ENCODE results near the gene VPS16.

DNA sequence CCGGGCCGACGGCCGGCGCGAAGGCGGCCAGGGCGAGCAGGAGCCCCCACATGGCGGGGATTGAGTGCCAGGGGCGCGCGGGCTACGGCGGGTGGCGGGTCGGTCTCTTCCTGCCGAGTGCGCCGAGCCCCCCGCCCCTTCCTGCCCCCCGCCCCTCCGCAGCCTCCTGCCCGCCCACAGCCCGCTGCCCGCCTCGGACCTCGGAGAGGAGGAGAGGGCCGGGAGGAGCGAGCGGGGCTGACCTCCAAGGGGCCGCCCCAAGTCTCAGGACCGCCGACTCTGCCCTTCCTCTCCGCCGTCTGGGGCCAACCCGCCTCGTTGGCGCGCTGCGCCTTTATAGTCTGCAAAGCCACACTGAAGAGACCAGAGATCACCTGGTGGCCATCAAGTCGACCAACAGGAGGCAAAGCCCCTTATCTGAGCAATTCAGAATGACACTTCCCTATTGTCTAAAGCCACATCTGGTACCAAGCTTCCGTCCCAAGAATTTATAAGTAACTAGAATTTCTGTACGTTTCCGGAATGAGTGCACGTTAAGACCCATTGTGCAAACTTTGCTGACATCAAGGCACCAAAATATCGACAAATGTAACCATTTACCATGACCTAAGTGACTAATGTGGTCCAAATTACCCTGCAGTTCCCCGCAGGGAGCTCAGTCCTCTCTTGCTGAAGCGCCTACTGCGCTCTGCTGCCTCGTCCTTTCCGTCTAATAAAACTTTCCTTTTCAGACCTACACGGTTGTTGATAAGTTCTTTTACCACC lies 39.8 kb upstream of the VPS16 start, which contains the start of gene CPXM1:
- no peak for TF ChIP-seq EZH2phosphoT487 (IDR thresholded peaks at IDR 0.05; ENCODE audit: borderline replicate concordance, low read depth, low read length)
- TF ChIP-seq, protein P1, sequence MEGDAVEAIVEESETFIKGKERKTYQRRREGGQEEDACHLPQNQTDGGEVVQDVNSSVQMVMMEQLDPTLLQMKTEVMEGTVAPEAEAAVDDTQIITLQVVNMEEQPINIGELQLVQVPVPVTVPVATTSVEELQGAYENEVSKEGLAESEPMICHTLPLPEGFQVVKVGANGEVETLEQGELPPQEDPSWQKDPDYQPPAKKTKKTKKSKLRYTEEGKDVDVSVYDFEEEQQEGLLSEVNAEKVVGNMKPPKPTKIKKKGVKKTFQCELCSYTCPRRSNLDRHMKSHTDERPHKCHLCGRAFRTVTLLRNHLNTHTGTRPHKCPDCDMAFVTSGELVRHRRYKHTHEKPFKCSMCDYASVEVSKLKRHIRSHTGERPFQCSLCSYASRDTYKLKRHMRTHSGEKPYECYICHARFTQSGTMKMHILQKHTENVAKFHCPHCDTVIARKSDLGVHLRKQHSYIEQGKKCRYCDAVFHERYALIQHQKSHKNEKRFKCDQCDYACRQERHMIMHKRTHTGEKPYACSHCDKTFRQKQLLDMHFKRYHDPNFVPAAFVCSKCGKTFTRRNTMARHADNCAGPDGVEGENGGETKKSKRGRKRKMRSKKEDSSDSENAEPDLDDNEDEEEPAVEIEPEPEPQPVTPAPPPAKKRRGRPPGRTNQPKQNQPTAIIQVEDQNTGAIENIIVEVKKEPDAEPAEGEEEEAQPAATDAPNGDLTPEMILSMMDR (conservative IDR thresholded peaks at IDR 0.05; ENCODE audit: low read length) = no peak
